HepG2 (cell line): Measurements from ENCODE around the gene VAC14. TPM values are rescaled to one million over a fixed set of nuclear protein-coding genes. Genes with fewer than 3 reads are reported as not detected.

Source experiments
- ATAC-seq: fragments of 200-7000 bp; cut with Tn5 transposase; 3 replicates; pipeline ENCODE4 v1.9.1; 2020; ENCODE audit warnings: mild to moderate bottlenecking, moderate library complexity
- BruUV-seq: library from RNA; stranded (reverse); fragments of 400-500 nt; replicated peaks from 2 replicates; lab custom pipeline; 2021; lab: Mats Ljungman, UMichigan
- CTCF ChIA-PET: fragments of 300-600 bp; formaldehyde crosslinking; extraction: SDS; loops from one replicate; lab custom pipeline; 2021; ENCODE audit warnings: low total read pairs, inconsistent platforms, low intra/inter-chr PET ratio; lab: Yijun Ruan, JAX
- POLR2A ChIA-PET: fragments of 350-600 bp; sonication (Branson Sonifier 250); formaldehyde crosslinking; loops from one replicate; lab custom pipeline; 2020; ENCODE audit warnings: antibody characterized with exemption, inconsistent platforms; lab: Yijun Ruan, JAX
- DNase-seq: peaks from one replicate; pipeline ENCODE4 v3.0.0-alpha.2; 2015; ENCODE audit warnings: low spot score
- FAIRE-seq: peaks from 3 replicates; lab custom pipeline; 2011; peaks lifted over from hg19 to GRCh38; lab: Jason Lieb, UNC
- H2AFZ ChIP-seq: one replicate; pipeline ENCODE4 v1.6.1; 2011; ENCODE audit warnings: low read length, inconsistent platforms
- H3K27ac ChIP-seq: fragments of 300-600 bp; 3 replicates; pipeline ENCODE4 v1.8.0; 2011; ENCODE audit warnings: mixed run types, mild to moderate bottlenecking, mixed read lengths, low read length, inconsistent platforms; ENCODE audit not compliant: insufficient read depth; ENCODE audit errors: extremely low read length
- H3K27me3 ChIP-seq, 2 experiments: fragments of 200-600 bp in 1 of 2; 2 replicates in 1 of 2; 3 replicates in 1 of 2; pipeline versions ENCODE4 v1.6.0 to v1.8.0; 2011; ENCODE audit warnings: low read length in 2 of 2, mild to moderate bottlenecking in 2 of 2, moderate library complexity in 2 of 2, inconsistent platforms in 1 of 2; ENCODE audit not compliant: insufficient read depth in 2 of 2, control insufficient read depth in 1 of 2
- H3K36me3 ChIP-seq, 2 experiments: fragments of 200-600 bp in 1 of 2; replicated peaks in 1 of 2; 2 replicates in 1 of 2; 3 replicates in 1 of 2; pipeline versions ENCODE4 v1.5.1 to v1.8.0; 2011; ENCODE audit warnings: low read length in 2 of 2, inconsistent platforms in 1 of 2; ENCODE audit not compliant: insufficient read depth in 2 of 2, control insufficient read depth in 1 of 2
- H3K4me1 ChIP-seq: 2 replicates; pipeline ENCODE4 v1.5.1; 2012; ENCODE audit warnings: low read length, inconsistent platforms; ENCODE audit not compliant: insufficient read depth
- H3K4me2 ChIP-seq: 2 replicates; pipeline ENCODE4 v1.6.0; 2011; ENCODE audit warnings: low read depth, low read length, inconsistent platforms
- H3K4me3 ChIP-seq, 3 experiments: fragments of 200-600 bp in 1 of 3; sonication (generic), shearing (Covaris generic) in 1 of 3; replicated peaks in 1 of 3; 2 replicates each; pipeline ENCODE4 v1.5.1; 2011 to 2016; ENCODE audit warnings: low read length in 3 of 3, inconsistent platforms in 2 of 3, low read depth in 2 of 3, mild to moderate bottlenecking in 2 of 3, control low read depth in 1 of 3, mixed read lengths in 1 of 3; ENCODE audit not compliant: insufficient read depth in 1 of 3
- H3K79me2 ChIP-seq: one replicate; pipeline ENCODE4 v1.6.1; 2011; ENCODE audit warnings: low read length, inconsistent platforms; ENCODE audit not compliant: insufficient read depth
- H3K9ac ChIP-seq: 2 replicates; pipeline ENCODE4 v1.6.0; 2011; ENCODE audit warnings: mild to moderate bottlenecking, low read depth, low read length, inconsistent platforms; ENCODE audit not compliant: insufficient read depth
- H3K9me3 ChIP-seq: 2 replicates; pipeline ENCODE4 v1.5.1; 2012; ENCODE audit warnings: mild to moderate bottlenecking, low read length
- H4K20me1 ChIP-seq: 2 replicates; pipeline ENCODE4 v1.6.0; 2011; ENCODE audit warnings: inconsistent platforms, mild to moderate bottlenecking, low read length, moderate library complexity; ENCODE audit not compliant: insufficient read depth
- CBX5 ChIP-seq: sonication (generic); formaldehyde crosslinking; IDR thresholded peaks from 2 replicates; pipeline ENCODE4 v1.4.0; 2020; ENCODE audit warnings: missing genetic modification reagents, borderline replicate concordance
- EHMT2 ChIP-seq: fragments of 200-600 bp; sonication (generic); IDR thresholded peaks from 2 replicates; pipeline ENCODE4 v1.7.0; 2017; ENCODE audit warnings: antibody characterized with exemption, low read depth, low read length, borderline replicate concordance
- HMGA1 ChIP-seq: sonication (generic); formaldehyde crosslinking; conservative IDR thresholded peaks from 2 replicates; pipeline ENCODE4 v1.4.0; 2020; ENCODE audit warnings: missing genetic modification reagents
- ZHX1 ChIP-seq: sonication (generic); formaldehyde crosslinking; IDR thresholded peaks from 2 replicates; pipeline ENCODE4 v1.8.1; 2022; ENCODE audit warnings: low read depth, mild to moderate bottlenecking, missing genetic modification reagents
- ZKSCAN8 ChIP-seq: IDR thresholded peaks from 2 replicates; pipeline ENCODE4 v1.6.1; 2016; ENCODE audit warnings: borderline replicate concordance, missing genetic modification reagents, missing compliant biosample characterization
- ZNF431 ChIP-seq: sonication (generic); formaldehyde crosslinking; IDR thresholded peaks from 2 replicates; pipeline ENCODE4 v1.9.0; 2022; ENCODE audit warnings: missing genetic modification reagents, low read depth, mild to moderate bottlenecking, borderline replicate concordance
- WGBS: methylation state at CpG from one replicate; pipeline ENCODE4 v1.1.6; 2017; ENCODE audit warnings: low lambda C conversion rate; 5-methylcytosine and 5-hydroxymethylcytosine counted together
- in situ Hi-C: cut with HindIII; loops from 2 replicates; pipeline ENCODE4 v1.10.0; 2017; ENCODE audit warnings: low pct_unique_long_range_greater_than_20kb; ENCODE audit not compliant: extremely low pct_ligation_motif_present
- intact Hi-C: fragments of 100-400 bp; cut with micrococcal nuclease; formaldehyde crosslinking; loops from one replicate; pipeline ENCODE4 v1.10.0; 2022; ENCODE audit not compliant: unreplicated experiment
- polyA plus RNA-seq, 8 experiments: library from polyadenylated mRNA; depleted of rRNA in 3 of 8; stranded (reverse) in 7 of 8; unstranded in 1 of 8; fragments of >200 nt; fragmentation: Illumina TruSeq in 4 of 8; extraction: Trizol in 4 of 8; gene quantifications; 2 replicates each; pipeline versions ENCODE4 v1.2.1 to v1.2.3, GENCODE V29; 2011 to 2016; ENCODE audit warnings: low read depth in 4 of 8, missing spikeins in 1 of 8, mixed read lengths in 1 of 8; ENCODE audit not compliant: insufficient read depth in 1 of 8
- total RNA-seq, 5 experiments: library from RNA; depleted of rRNA; stranded (reverse); fragments of >200 nt; fragmentation: Illumina TruSeq; extraction: Trizol; gene quantifications; 2 replicates each; pipeline ENCODE4 v1.2.3, GENCODE V29; 2016; ENCODE audit warnings: low read depth in 1 of 5

The VAC14 gene
- total and polyA plus RNA-seq, 2 of the 13 experiments (the other 11 are each of a cell fraction or from before 2014, with no cell fraction given) = 23.5 to 24.6 TPM

DNA sequence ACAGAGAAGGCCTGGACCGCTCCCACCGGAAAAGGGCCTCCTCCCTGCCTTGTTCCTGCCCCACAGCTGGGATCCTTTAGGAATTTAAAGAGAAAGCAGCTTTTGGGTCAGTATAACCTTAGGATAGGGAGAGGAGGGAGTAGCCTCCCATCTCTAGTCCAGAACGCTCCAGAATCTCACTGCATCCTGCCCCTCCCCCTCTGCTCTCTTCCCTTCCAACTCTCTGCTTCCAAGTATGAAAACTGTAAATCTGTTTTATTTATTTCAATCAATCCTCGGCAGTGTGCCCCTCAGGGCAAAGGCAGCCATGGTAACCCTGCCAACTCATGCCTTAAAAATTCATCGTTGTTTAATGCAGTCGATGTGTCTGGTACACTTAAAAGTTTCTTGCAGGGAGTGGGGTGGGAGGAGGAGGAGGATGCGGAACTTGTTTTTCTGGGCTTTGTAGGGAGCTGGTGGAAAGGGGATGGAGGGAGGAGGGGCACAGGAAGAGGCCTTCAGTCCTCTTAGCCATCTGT is 94.0 kb downstream of the VAC14 start:
- in situ Hi-C loops = no loop called here
- no peaks in the 10 kb centered on the region for H3K79me2 ChIP-seq
- DNase-seq (no peak), ATAC-seq (no peak), FAIRE-seq (no peak)
- no peak overlapping the region for H3K9ac ChIP-seq
- ChIA-PET CTCF (no interaction called here), POLR2A (interaction anchor here (7.0 kb wide), 1 partner anchor 18 kb away, joined by 134 read pairs; no protein-coding TSS in a partner anchor)
- intact Hi-C loops = no loop called here
- H3K4me2 ChIP-seq = no peak overlapping the region
- TF ChIP-seq ZKSCAN8 (CRISPR knock-in tag) = no peak
- TF ChIP-seq ZHX1 (CRISPR knock-in tag) = no peak
- no peak for TF ChIP-seq HMGA1 (CRISPR knock-in tag)
- no peak for TF ChIP-seq EHMT2
- TF ChIP-seq ZNF431 = no peak
- no peak for TF ChIP-seq CBX5 (CRISPR knock-in tag)
- no peak overlapping the region for H3K27ac ChIP-seq
- no peaks in the 10 kb centered on the region for H3K9me3 ChIP-seq
- no peaks in the 10 kb centered on the region for H4K20me1 ChIP-seq
- no peak overlapping the region for H3K4me3 ChIP-seq
- H3K36me3 ChIP-seq = 0 out of 5 replicates have a peak, but pooled peaks cover 0 to 5% of the 10 kb centered on the region in 2 experiments
- no TSS peak for BruUV-seq
- 94% methylated on average over 7 of the region's 7 CpGs for WGBS
- no peak overlapping the region for H2AFZ ChIP-seq
- H3K4me1 ChIP-seq = peaks cover 68% of the 10 kb centered on the region
- no peaks in the 10 kb centered on the region for H3K27me3 ChIP-seq
